Gastroesophageal sphincter (tissue), 3 donors: ENCODE data around the gene SGTB.

ENCODE experiments used
- CTCF ChIP-seq, 4 experiments: fragments of 200-600 bp in 2 of 4; fragments of 450-650 bp in 2 of 4; sonication (generic) in 1 of 4; IDR thresholded peaks; one replicate each; pipeline ENCODE4 v1.5.1; 2017 to 2019; ENCODE audit warnings: antibody characterized with exemption in 4 of 4, mild to moderate bottlenecking in 2 of 4, moderate library complexity in 2 of 4
- EP300 ChIP-seq: sonication (generic); formaldehyde crosslinking; IDR thresholded peaks from one replicate; pipeline ENCODE4 v1.6.1; 2017; ENCODE audit warnings: antibody characterized with exemption, mild to moderate bottlenecking

GRCh38 chr5:65750938-65751337 is 29.0 kb upstream of the SGTB start:
- TF ChIP-seq EP300 (no peak), CTCF (IDR thresholded peaks at IDR 0.05) (no peak)
